Sigmoid colon (tissue), 7 donors: ENCODE measurements around the gene DSCAML1. TPM values are rescaled to one million over a fixed set of nuclear protein-coding genes. Genes with fewer than 3 reads are reported as not detected.

ENCODE experiments used
- DNase-seq: peaks from one replicate; pipeline ENCODE4 v3.0.0-alpha.2; 2019
- H3K27ac ChIP-seq, 4 donors: fragments of 200-600 bp; sonication (generic); one replicate each; pipeline ENCODE4 v1.5.1; 2016 to 2019; ENCODE audit warnings: mild to moderate bottlenecking in 1 of 4
- H3K27me3 ChIP-seq, 3 donors: fragments of 200-600 bp; sonication (generic); one replicate each; pipeline ENCODE4 v1.5.1; 2019; ENCODE audit warnings: mild to moderate bottlenecking in 1 of 3
- H3K36me3 ChIP-seq, 4 donors: fragments of 200-600 bp; sonication (generic); one replicate each; pipeline ENCODE4 v1.5.1; 2016 to 2019
- H3K4me1 ChIP-seq, 4 donors: fragments of 200-600 bp; sonication (generic); one replicate each; pipeline ENCODE4 v1.5.1; 2017 to 2019
- H3K4me3 ChIP-seq, 4 donors: fragments of 200-600 bp; sonication (generic); one replicate each; pipeline ENCODE4 v1.5.1; 2017 to 2019; ENCODE audit warnings: mild to moderate bottlenecking in 2 of 4, moderate library complexity in 1 of 4
- H3K9me3 ChIP-seq, 4 donors: fragments of 200-600 bp in 3 of 4; sonication (generic) in 3 of 4; one replicate each; pipeline versions ENCODE4 v1.5.1 to v1.6.1; 2013 to 2019
- EP300 ChIP-seq, 4 donors: sonication (generic); formaldehyde crosslinking; IDR thresholded peaks; one replicate each; pipeline ENCODE4 v1.6.1; 2017; ENCODE audit warnings: antibody characterized with exemption in 4 of 4
- POLR2A ChIP-seq, 2 donors: fragments of 450-650 bp; IDR thresholded peaks; one replicate each; pipeline ENCODE4 v1.6.1; 2016; ENCODE audit warnings: antibody characterized with exemption in 2 of 2, mild to moderate bottlenecking in 2 of 2, moderate library complexity in 2 of 2
- POLR2AphosphoS5 ChIP-seq, 4 donors: sonication (generic); formaldehyde crosslinking; IDR thresholded peaks; one replicate each; pipeline ENCODE4 v1.6.1; 2017; ENCODE audit warnings: antibody characterized with exemption in 4 of 4
- WGBS, 2 donors: extraction: QIAGEN DNeasy Blood & Tissue Kit; methylation state at CpG; one replicate each; pipeline ENCODE4 v1.1.7; 2013; 5-methylcytosine and 5-hydroxymethylcytosine counted together
- intact Hi-C: fragments of 100-400 bp; cut with DNase I; formaldehyde crosslinking; loops from one replicate; pipeline ENCODE4 v1.15.1; 2023
- polyA plus RNA-seq, 3 donors: library from polyadenylated mRNA; stranded (reverse); fragments of 200-250 nt; gene quantifications; one replicate each; pipeline ENCODE4 v1.2.3, GENCODE V29; 2013
- total RNA-seq, 4 donors: library from RNA; depleted of rRNA; stranded (reverse); fragments of >200 nt; gene quantifications; one replicate each; pipeline ENCODE4 v1.1.0, GENCODE V29; 2016
- TF ChIP-seq, protein P1 (sequence below), 4 experiments: fragments of 450-650 bp in 3 of 4; fragments of 200-600 bp in 1 of 4; IDR thresholded peaks; one replicate each; pipeline ENCODE4 v1.5.1; 2016 to 2019; ENCODE audit warnings: antibody characterized with exemption in 4 of 4, mild to moderate bottlenecking in 3 of 4, moderate library complexity in 2 of 4
- donor health status: healthy with polysubstance abuse.
- donor health status: Bipolar disorder and iron deficiency.
- donor health status: healthy.

Gene DSCAML1
- total and polyA plus RNA-seq, 7 donors: under 0.01 to 7.5 (median 1.2) TPM

DNA sequence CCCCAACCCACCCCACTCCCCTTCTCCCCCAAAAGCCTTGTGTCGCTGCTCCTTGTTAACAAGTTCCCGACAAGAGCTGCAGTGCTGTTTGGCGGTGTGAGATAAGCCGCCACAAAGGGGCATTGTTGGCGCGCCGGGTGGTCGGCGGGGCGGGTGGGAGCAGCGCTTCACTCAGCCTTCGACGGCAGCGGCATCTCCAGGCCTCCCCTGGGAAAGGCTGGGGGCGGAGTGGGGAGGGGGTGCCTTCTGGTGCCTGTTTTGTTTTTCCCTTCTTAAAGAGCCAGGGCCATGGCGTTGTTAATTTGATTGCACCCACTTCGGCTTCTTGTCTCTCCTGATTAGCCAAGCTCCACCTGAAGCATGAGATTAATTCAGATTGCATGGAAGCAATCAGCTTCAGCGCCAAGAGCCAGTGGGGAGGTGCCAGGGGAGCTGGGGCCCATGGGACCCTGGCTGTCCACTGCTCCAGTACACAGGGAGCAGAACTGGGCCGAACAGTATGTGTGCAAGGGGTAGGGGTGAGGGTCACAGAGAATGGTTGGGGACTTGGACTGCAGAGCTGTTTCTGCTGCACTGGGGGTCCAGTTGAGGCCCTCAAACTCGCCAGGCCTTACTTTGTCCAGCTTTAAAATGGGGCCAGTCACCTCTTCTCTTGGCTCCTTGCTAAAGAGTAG, 304.3 kb downstream of the DSCAML1 start:
- TF ChIP-seq POLR2AphosphoS5 (IDR thresholded peaks at IDR 0.05): no peak
- Histone ChIP-seq H3K9me3 (no peaks in the 10 kb centered on the region), H3K27me3 (no peaks in the 10 kb centered on the region), H3K27ac (no peak overlapping the region), H3K36me3 (no peaks in the 10 kb centered on the region), H3K4me3 (no peak overlapping the region), H3K4me1 (peaks cover 0 to 10% (median 0%) of the 10 kb centered on the region in 4 donors)
- 57 to 71% methylated on average over 20 of the region's 20 CpGs for WGBS, 2 donors
- DNase-seq: no peak
- intact Hi-C loops: no loop called here

DNA sequence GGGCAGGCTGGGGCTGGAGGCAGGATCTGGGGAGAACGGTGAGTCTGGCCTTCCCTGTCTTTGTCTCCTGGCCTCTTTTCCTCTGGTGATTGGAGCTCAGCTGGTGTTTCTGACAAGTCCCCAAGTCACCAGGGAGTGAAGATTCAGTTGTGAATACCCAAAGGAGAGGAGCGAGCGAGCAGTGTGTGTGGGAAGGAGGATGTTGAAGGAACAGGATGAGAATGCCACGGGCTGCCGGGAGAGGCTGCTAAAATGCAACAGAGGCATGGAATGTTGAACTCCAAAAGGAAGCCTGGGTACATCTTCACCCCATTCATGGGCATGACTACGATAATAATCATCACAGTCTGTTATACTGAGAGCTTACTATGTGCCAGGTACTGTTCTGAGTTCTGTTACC, 306.1 kb downstream of the DSCAML1 start:
- 84 to 93% methylated on average over 6 of the region's 6 CpGs for WGBS, 2 donors
- H3K27ac ChIP-seq: no peak overlapping the region
- no peaks in the 10 kb centered on the region for H3K9me3 ChIP-seq
- peaks cover 0 to 10% (median 0%) of the 10 kb centered on the region in 4 donors for H3K4me1 ChIP-seq
- H3K27me3 ChIP-seq: no peaks in the 10 kb centered on the region
- TF ChIP-seq EP300 (IDR thresholded peaks at IDR 0.05): no peak
- TF ChIP-seq, protein P1, sequence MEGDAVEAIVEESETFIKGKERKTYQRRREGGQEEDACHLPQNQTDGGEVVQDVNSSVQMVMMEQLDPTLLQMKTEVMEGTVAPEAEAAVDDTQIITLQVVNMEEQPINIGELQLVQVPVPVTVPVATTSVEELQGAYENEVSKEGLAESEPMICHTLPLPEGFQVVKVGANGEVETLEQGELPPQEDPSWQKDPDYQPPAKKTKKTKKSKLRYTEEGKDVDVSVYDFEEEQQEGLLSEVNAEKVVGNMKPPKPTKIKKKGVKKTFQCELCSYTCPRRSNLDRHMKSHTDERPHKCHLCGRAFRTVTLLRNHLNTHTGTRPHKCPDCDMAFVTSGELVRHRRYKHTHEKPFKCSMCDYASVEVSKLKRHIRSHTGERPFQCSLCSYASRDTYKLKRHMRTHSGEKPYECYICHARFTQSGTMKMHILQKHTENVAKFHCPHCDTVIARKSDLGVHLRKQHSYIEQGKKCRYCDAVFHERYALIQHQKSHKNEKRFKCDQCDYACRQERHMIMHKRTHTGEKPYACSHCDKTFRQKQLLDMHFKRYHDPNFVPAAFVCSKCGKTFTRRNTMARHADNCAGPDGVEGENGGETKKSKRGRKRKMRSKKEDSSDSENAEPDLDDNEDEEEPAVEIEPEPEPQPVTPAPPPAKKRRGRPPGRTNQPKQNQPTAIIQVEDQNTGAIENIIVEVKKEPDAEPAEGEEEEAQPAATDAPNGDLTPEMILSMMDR (IDR thresholded peaks at IDR 0.05): no peak
- TF ChIP-seq POLR2A (IDR thresholded peaks at IDR 0.05): no peak
- TF ChIP-seq POLR2AphosphoS5 (IDR thresholded peaks at IDR 0.05): no peak
- no peak overlapping the region for H3K4me3 ChIP-seq
- DNase-seq: no peak
- intact Hi-C loops: no loop called here
- H3K36me3 ChIP-seq: no peaks in the 10 kb centered on the region

DNA sequence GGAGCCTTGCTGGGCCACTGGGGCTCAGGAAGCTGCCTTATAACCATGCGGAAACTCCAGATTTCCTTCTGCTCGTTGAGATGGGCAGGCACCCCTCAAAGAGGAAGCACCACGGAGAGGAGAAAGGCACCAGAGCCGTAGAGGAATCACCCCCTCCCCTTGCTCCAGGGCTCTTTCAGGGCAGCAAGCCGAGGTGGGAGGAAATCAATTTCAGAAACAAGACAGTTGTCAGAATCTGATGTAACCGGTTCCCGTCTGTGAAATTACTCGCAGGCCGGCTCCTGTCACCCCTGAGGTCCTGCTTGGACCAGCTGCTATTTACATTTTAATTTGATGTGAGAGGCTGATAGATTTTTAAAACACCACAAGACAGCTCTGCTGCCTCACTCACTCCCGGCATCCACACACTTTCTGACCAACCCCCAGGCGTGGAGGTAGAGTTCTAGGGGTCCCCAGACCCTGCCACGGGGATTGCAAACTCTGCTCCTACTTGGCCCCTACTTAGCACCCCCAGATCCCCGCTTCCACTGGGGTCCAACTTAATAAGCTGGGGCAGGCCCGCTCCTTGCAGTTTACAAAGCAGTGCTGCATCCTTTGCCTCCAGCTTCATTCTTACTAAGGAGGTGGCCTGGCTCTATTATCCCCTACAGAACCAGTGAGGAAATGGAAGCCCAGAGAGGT, 306.9 kb downstream of the DSCAML1 start:
- Histone ChIP-seq H3K4me3 (no peak overlapping the region), H3K36me3 (no peaks in the 10 kb centered on the region), H3K4me1 (peaks cover 0 to 10% (median 0%) of the 10 kb centered on the region in 4 donors), H3K9me3 (no peaks in the 10 kb centered on the region), H3K27me3 (no peaks in the 10 kb centered on the region), H3K27ac (no peak overlapping the region)
- WGBS, 2 donors: 49 to 74% methylated on average over 14 of the region's 14 CpGs
- TF ChIP-seq EP300 (IDR thresholded peaks at IDR 0.05): no peak
- TF ChIP-seq, protein P1 (IDR thresholded peaks at IDR 0.05): no peak
- no peak for TF ChIP-seq POLR2A (IDR thresholded peaks at IDR 0.05)
- TF ChIP-seq POLR2AphosphoS5 (IDR thresholded peaks at IDR 0.05): no peak
- intact Hi-C loops: no loop called here
- no peak for DNase-seq

DNA sequence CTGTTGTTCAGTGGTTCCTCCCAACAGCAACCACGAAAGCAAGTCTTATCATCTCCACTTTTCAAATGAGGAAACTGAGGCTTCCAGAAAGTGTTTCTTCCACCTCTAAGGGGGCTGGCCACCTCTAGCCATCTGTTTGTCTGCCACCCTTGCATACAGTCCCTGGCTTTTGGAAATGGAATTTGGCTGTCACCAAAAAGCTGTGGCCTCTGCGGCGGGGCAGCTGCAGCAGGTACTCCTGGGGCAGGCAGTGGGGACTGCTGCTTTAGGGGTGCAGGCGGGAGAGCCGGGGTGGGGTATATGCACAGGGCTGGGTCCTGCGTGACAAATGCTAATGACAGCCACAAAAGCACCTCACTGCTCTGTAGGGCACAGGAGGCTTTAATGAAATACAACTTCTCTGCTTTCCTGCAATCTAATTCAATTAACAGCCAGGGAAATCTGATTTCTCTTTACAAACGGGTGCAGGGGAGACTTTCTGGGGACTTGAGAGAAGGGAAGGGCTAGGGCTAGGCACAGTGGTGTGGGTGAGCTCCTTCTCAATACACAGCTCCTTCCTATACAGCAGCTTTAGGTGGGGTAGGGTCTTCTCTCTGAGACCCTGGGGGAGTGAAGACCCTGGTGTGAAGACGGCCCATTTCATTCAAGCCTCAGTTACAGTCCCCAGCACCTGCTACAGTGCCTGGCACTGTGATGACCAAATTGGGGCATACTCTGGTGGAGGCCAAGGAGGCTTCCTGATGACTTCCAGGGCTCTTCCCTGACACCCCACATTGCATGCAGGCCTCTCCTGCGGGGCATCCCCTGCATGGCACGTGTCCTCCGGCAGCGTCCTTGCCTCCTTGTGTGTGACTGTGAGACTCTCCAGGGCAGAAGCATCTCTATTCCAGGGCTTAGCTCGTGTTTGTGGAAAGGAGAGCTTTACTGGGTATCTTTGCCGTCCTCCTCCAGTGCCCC, 307.7 kb downstream of the DSCAML1 start:
- H3K27ac ChIP-seq: no peak overlapping the region
- H3K4me3 ChIP-seq: no peak overlapping the region
- no peaks in the 10 kb centered on the region for H3K9me3 ChIP-seq
- no peak for DNase-seq
- WGBS, 2 donors: 79 to 83% methylated on average over 14 of the region's 14 CpGs
- peaks cover 0 to 10% (median 0%) of the 10 kb centered on the region in 4 donors for H3K4me1 ChIP-seq
- intact Hi-C loops: no loop called here
- TF ChIP-seq POLR2A (IDR thresholded peaks at IDR 0.05) (no peak), POLR2AphosphoS5 (IDR thresholded peaks at IDR 0.05) (peak in 2 of 4 donors; percentile 62 to 66)
- H3K36me3 ChIP-seq: no peaks in the 10 kb centered on the region
- H3K27me3 ChIP-seq: no peaks in the 10 kb centered on the region

DNA sequence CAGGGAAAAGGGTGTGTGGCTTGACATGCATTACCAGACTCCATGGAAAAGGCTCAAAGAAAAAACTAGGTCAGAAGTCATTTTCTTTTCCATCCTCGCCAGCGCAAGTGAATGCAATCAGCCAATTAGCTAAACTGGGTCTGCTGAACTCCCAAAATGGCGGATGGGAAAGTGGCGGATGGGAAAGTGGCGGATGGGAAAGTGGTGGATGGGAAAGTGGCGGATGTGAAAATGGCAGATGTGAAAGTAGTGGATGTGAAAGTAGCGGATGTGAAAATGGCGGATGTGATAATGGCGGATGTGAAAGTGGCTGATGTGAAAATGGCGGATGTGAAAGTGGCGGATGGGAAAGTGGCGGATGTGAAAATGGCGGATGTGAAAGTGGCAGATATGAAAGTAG, 311.0 kb downstream of the DSCAML1 start:
- H3K27me3 ChIP-seq: no peaks in the 10 kb centered on the region
- no peak overlapping the region for H3K27ac ChIP-seq
- H3K36me3 ChIP-seq: peaks cover 0 to under 1% (median 0%) of the 10 kb centered on the region in 4 donors
- intact Hi-C loops: no loop called here
- no peaks in the 10 kb centered on the region for H3K9me3 ChIP-seq
- peaks cover 0 to 10% (median 0%) of the 10 kb centered on the region in 4 donors for H3K4me1 ChIP-seq
- WGBS, 2 donors: 98% methylated on average over 13 of the region's 13 CpGs
- no peak for DNase-seq
- no peak overlapping the region for H3K4me3 ChIP-seq
- TF ChIP-seq EP300 (IDR thresholded peaks at IDR 0.05) (no peak), POLR2AphosphoS5 (IDR thresholded peaks at IDR 0.05) (no peak), POLR2A (IDR thresholded peaks at IDR 0.05) (no peak)
- TF ChIP-seq, protein P1 (IDR thresholded peaks at IDR 0.05): no peak
